GM18526 (cell line): Measurements from ENCODE around the gene KIF3B.

ENCODE experiments used
- POLR2A ChIP-seq: IDR thresholded peaks from 3 replicates; pipeline ENCODE4 v1.6.1; 2011; ENCODE audit not compliant: insufficient read length; ENCODE audit errors: extremely low read depth

The KIF3B gene

DNA sequence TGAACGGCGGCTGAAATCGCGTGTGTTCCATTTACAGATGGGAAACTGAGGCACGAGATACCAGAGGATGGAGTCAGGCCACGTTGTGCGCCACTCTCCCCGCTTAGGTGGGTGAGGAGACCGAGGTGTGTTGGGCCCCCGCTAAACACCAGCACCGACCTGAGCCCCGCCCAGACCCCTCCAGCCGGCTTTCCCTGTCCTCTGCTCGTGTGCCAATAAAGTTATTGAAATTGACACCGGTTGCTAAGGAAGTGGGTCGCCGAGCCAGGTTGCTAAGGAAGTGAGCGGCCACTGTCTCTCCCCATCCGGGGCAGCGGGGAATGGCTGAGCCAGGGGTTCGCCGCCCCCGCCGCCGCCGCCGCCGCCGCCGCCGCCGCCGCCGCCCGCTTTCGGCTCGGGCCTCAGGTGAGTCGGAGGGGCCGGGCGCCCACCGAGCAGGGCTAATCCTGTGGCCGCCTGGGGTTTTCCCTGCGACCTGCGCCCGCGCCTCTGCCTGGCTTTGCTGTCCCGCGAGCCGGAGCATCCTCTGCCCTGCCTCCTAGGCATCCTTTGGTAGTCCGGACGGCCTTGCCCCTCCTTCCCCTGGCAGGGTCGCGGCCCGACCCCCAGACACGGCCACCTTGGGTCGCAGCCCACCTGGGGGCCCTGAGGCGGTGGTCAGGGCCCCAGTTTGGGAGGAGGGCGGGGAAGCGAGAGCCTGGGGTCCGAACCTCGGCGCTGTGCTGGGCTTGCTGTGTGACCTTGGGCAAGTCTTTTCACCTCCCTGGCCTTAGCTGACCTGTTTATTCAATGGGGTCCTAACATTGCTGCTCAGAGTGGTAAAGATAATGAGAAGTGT lies at the start of gene KIF3B:
Gene KIF3B, plus strand, starts transcription at position 291 of the 838 bp plus-strand sequence. CDS start 32,127 bp downstream, outside the sequence.
- TF ChIP-seq POLR2A, result no peak

DNA sequence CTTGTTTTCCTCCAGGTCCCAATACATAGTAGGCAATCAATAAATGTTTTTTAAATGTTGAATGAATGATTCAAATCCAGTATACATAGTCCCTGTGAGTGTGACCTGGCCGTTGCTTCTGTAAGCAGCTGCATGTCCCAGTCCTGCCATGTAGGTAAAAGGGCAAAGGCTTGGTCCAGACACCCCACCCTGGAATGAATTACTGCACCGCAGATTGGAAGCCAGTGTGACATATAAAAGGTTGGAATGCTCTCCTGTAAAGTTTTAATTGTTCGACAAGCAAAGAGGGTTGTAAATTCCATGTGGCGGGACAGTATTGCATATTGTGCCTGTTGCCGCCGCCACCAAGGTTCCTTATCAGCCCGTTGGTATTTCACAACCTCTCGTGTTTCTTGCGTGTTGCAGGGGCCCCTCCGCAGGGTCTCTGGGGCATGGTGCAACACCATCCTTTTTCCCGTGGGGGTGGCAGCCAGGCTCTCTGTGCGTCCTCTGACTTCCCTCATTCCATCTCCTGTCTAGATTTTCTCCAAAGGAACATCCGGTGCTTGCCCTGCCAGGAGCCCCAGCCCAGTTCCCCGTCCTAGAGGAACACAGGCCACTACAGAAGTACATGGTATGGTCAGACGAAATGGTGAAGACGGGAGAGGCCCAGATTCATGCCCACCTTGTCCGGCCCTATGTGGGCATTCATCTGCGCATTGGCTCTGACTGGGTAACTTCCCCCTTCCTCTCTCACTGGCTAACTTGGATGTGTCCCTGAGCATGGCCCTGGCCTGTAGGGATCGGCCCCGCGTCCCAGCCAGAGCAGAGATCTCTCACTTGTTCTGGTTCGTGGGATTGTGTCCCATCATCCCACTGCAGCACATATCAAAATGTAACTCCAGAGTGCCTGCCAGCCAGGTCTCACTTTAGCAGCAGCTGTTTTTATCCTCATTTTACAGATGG lies 49.4 kb upstream of the KIF3B start:
- TF ChIP-seq POLR2A, result no peak

DNA sequence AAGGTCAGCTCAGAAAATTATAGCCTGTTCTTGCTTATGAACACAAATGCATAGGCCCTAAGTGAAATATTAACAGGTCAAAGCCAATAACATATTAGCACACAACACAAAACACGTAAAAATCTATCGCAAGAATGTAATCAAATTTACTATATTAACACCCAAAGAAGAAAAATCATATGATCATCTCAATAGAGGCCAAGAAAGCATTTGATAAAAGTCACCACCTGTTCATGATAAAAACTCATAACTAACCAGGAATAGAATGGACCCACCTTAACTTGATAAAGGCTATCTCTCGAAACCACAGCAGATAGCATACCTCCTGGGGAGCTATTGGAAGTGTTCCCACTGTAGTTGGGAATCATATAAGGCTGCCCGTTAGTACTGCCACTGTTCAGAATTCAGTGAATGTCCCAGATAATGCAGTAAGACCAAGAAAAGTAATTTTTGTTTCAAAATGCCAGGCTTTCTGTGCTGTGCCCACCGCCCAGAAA lies 48.2 kb upstream of the KIF3B start:
- no peak for TF ChIP-seq POLR2A

DNA sequence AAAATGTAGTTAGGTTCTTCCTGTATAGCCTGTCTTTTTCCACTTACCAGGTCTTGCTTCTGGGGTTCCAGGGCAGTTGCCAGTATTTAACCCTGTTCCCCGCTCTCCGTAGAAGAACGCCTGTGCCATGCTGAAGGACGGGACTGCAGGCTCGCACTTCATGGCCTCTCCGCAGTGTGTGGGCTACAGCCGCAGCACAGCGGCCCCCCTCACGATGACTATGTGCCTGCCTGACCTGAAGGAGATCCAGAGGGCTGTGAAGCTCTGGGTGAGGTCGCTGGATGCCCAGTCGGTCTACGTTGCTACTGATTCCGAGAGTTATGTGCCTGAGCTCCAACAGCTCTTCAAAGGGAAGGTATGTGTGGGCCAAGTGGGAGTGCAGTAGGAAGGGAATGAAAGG lies 46.7 kb upstream of the KIF3B start:
- TF ChIP-seq POLR2A, result no peak

- no peak for TF ChIP-seq POLR2A
Observed at GRCh38 chr20:32231245-32231644, 46.2 kb upstream of the KIF3B start.

DNA sequence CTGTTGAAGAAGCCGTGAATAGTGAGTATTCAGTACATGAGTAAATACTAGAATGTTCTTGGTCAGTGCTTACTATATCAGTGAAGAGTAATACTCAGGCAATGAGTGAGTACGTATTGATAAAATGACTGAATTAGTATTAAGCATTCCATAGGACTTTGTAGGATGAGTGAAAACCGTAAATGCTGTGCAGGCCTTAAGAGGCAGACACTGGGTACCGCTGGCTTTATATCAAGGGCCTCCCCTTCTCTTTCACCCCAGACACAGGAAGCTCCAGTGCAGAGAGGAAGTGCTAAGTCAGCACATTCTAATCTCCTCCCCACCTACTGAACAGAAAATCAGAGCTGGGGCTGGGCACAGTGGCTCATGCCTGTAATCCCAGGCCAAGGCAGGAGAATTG lies 45.6 kb upstream of the KIF3B start:
- no peak for TF ChIP-seq POLR2A

DNA sequence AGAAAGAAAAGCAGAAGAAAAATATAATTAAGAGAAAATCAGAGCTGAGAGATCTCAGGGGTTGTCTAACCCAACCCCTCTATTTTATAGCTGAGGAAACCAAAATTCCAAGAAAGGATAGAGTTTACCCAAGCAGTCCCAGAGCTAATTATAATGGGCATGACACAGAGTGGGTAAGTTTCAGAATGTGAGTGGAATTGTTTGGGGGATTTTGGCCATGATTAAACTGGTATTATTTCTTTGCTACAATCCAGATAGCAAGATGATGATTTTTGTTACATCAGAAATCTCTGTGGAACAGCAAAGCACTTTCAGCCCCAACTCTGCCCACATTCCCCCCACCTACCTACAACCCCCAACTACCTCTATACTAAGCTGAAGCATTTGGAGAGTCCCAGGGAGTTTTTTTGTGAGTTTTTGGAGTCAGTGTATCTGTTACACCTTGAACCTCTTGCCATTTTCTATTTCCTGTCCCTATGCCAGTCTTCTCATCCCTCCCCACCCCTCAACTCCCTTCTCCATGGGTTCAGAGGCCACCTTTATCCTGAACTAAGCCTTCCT lies 45.0 kb upstream of the KIF3B start:
- no peak for TF ChIP-seq POLR2A

DNA sequence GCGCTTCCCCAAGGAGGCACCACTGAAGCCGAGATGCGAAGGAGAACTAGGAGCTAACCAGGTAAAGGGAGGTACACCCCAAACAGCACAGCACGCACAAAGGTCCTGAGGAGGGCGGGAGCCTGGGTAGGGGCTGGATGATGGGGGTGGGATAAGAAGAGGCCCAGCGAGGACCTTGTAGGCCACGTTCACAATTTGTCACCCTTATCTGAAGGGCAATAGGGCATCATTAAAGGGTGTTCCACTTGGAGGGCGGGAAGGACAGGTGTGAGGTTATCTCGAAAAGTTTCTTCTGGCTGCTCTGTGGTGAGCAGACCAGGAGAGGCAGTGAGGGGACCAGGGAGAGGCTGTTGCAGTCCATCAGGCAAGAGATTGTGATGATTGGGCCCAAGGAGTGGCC lies 44.2 kb upstream of the KIF3B start:
- no peak for TF ChIP-seq POLR2A

DNA sequence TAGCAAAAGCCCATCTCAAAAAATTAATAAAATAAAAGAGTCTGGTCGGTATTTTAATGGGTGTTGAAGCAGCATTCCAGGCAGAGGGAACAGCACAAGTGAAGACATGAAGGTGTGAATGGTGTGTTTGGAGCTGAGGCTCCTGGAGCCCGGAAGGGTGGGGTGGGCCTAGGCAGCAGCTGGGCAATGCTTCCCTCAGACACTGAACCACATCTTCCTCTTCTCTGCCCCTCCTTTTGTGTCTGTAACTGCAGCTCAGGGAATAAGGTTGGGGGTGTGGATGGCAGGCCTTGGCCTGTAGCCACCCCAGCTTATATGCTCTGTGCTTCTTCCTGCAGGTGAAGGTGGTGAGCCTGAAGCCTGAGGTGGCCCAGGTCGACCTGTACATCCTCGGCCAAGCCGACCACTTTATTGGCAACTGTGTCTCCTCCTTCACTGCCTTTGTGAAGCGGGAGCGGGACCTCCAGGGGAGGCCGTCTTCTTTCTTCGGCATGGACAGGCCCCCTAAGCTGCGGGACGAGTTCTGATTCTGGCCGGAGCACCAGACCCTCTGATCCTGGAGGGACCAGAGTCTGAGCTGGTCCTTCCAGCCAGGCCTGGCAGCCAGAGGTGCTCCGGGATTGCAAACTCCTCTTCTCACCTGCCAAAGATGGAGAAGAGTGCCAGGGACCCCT lies 43.2 kb upstream of the KIF3B start:
- TF ChIP-seq POLR2A, result no peak

DNA sequence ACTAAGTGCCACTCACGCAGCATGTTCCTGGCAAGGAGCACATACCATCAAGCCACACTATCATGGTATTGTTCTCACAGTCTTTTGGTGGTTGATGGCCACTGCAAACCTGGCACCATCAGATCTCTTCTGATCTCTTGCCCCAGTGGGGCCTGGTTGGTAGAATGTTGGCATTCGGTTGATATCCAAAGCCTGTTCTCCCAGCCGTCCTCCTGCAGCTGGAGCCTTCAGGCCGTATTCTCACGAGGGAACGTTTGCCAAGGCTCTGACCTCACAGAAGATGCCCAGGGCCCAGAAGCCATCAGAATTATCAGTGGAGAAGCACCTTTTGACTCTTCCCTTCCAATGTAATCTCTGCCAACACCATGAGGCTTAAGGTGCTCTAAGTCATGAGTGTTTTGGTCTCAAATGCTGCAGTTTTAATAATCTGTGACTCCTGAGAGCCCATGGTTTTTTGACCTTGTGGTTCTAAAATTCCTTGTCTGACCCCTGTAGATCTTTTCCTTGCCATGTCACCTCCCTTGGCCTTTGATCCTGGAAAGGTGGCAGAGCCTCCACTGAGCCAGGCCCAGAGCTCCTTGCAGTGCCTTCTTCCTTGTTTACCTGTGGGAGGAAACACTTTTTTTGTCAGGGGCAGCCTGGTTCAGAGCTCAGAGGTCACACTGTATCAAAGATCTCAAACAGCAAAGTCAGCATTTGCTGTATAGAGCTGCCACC lies 42.0 kb upstream of the KIF3B start:
- no peak for TF ChIP-seq POLR2A

DNA sequence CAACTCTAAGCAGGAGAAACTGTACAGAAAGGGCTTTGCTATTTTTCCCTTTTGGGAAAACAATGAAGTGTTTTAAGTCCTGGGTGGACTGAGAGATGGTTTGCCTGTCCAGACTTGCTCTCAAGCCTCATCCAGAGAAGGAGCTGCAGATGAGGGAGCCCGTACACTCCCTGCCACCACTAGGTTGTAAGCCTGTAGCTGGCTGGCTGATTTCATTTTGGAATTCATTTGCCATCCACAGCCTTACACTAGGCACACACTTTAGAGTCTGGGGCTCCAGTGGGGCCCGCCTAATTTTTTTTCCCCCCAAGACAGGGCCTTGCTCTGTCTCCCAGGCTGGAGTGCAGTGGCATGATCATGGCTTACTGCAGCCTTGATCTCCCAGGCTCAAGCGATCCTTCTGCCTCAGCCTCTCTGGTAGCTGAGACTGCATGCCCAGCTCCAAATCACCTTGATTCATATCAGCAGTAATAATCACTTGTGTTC lies 41.4 kb upstream of the KIF3B start:
- TF ChIP-seq POLR2A, result no peak

DNA sequence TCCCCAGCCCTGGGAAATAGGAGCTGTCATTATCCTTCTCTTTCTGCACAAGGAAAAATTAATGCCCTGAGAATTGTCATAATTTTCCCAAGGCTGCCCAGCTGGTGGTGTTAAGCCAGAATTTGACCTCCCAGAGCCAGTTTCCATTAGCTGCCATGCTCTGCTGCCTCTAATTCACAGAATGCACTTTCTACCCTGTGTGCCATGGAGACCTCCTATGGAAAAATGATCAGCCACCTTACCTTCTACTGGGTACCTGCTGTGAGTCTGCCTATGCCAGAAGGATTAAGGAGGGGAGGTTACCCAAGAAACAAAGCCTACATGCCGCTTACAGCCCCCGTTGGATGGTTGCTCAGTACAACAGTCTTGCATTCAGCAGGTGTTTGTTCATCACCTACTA lies 40.6 kb upstream of the KIF3B start:
- TF ChIP-seq POLR2A, result no peak

DNA sequence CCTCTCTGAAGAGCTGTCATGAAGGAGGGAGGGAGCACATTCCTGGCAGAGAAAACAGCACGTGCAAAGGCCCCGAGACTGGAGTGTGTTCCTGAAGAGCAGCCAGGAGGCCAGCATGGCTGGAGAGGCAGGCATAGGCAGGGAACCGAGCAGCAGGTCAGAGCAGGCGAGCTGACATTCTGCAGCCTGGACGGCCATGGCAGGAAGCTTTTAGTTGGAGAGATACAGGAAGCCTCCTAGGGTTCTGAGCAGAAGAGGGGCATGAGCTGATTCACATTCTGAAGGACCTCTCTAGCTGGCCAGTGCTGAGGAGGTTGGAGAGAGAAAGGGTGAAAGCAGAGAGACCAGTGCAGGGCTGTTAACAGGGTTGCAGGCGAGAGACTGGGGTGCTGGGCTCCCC lies 40.0 kb upstream of the KIF3B start:
- TF ChIP-seq POLR2A, result no peak
